PFSK-1 (cell line): ENCODE measurements around the gene FNTB.

Experiments
- POLR2AphosphoS5 ChIP-seq: IDR thresholded peaks from 2 replicates; pipeline ENCODE4 v1.6.1; 2012; ENCODE audit warnings: low read depth, mild to moderate bottlenecking, control low read depth, low read length, moderate library complexity
- REST ChIP-seq, 2 experiments: IDR thresholded peaks; 2 replicates each; pipeline versions ENCODE4 v1.6.1 to v1.8.0; 2011 to 2012; ENCODE audit warnings: low read depth in 2 of 2, low read length in 2 of 2, control low read depth in 1 of 2, inconsistent platforms in 1 of 2, mild to moderate bottlenecking in 1 of 2, moderate library complexity in 1 of 2; ENCODE audit not compliant: insufficient read depth in 1 of 2
- SIN3A ChIP-seq: IDR thresholded peaks from 2 replicates; pipeline ENCODE4 v1.6.1; 2012; ENCODE audit warnings: mild to moderate bottlenecking, low read length, moderate library complexity, borderline replicate concordance; ENCODE audit not compliant: insufficient read depth

GRCh38 chr14:65041434-65041915, 54.8 kb downstream of the FNTB start:
- TF ChIP-seq POLR2AphosphoS5 (no peak), SIN3A (no peak), REST (IDR thresholded peaks at IDR 0.05; ENCODE audit: insufficient read depth in 1 of 2, low read depth in 2 of 2, low read length in 2 of 2) (no peak)
